ENCODE measurements around the gene SNAPC3.

Gene SNAPC3

GRCh38 chr9:15444141-15444540, 21.5 kb downstream of the SNAPC3 start:
- Mint-ChIP-seq H3K27ac (no peak overlapping the region), H3K9me3 (no peaks in the 10 kb centered on the region), H3K4me1 (no peaks in the 10 kb centered on the region), H3K27me3 (no peaks in the 10 kb centered on the region), H3K4me3 (no peak overlapping the region)
- ATAC-seq (no peak), DNase-seq (no peak)

GRCh38 chr9:15453956-15454355, 31.3 kb downstream of the SNAPC3 start:
- no peak for DNase-seq
- Mint-ChIP-seq H3K4me1 (no peaks in the 10 kb centered on the region), H3K4me3 (no peak overlapping the region), H3K9me3 (no peaks in the 10 kb centered on the region), H3K27ac (peak overlapping the region in 1 of 2 donors; percentile 77), H3K27me3 (no peaks in the 10 kb centered on the region)
- no peak for ATAC-seq

GRCh38 chr9:15461056-15461455, 38.4 kb downstream of the SNAPC3 start:
- H3K4me1 Mint-ChIP-seq: no peaks in the 10 kb centered on the region
- peak overlapping the region in 1 of 2 donors; percentile 46 for H3K27ac Mint-ChIP-seq
- no peak for ATAC-seq
- no peak for DNase-seq
- H3K27me3 Mint-ChIP-seq: no peaks in the 10 kb centered on the region
- no peaks in the 10 kb centered on the region for H3K9me3 Mint-ChIP-seq
- no peak overlapping the region for H3K4me3 Mint-ChIP-seq

GRCh38 chr9:15461601-15462000, 38.9 kb downstream of the SNAPC3 start:
- no peak for DNase-seq
- Mint-ChIP-seq H3K27me3 (no peaks in the 10 kb centered on the region), H3K27ac (no peak overlapping the region), H3K4me1 (no peaks in the 10 kb centered on the region), H3K9me3 (no peaks in the 10 kb centered on the region), H3K4me3 (no peak overlapping the region)
- ATAC-seq: no peak

GRCh38 chr9:15468145-15468544, 45.5 kb downstream of the SNAPC3 start:
- ATAC-seq (no peak), DNase-seq (no peak)
- Mint-ChIP-seq H3K4me1 (peaks cover 5% of the 10 kb centered on the region), H3K9me3 (no peaks in the 10 kb centered on the region), H3K4me3 (no peak overlapping the region), H3K27me3 (no peaks in the 10 kb centered on the region), H3K27ac (no peak overlapping the region)

- Mint-ChIP-seq H3K27ac (no peak overlapping the region), H3K9me3 (no peaks in the 10 kb centered on the region), H3K4me3 (no peak overlapping the region), H3K4me1 (peaks cover 5% of the 10 kb centered on the region), H3K27me3 (no peaks in the 10 kb centered on the region)
- no peak for ATAC-seq
- DNase-seq: no peak
These were observed 46.7 kb downstream of the SNAPC3 start for GRCh38 chr9:15469406-15469805.

- no peak for DNase-seq
These were observed 47.2 kb downstream of the SNAPC3 start for GRCh38 chr9:15469862-15470261.

GRCh38 chr9:15475923-15476536, 53.4 kb downstream of the SNAPC3 start:
- no peak overlapping the region for H3K27ac Mint-ChIP-seq
- H3K4me3 Mint-ChIP-seq: no peak overlapping the region
- peaks cover 16% of the 10 kb centered on the region for H3K4me1 Mint-ChIP-seq
- H3K27me3 Mint-ChIP-seq: no peaks in the 10 kb centered on the region
- no peak for ATAC-seq
- no peak for DNase-seq
- H3K9me3 Mint-ChIP-seq: no peaks in the 10 kb centered on the region

More at GRCh38 chr9:15469862-15470261, 47.2 kb downstream of the SNAPC3 start:
- no peak overlapping the region for H3K4me3 Mint-ChIP-seq
- peak overlapping the region in 1 of 2 donors; percentile 61 for H3K27ac Mint-ChIP-seq
- peaks cover 5% of the 10 kb centered on the region for H3K4me1 Mint-ChIP-seq
- H3K27me3 Mint-ChIP-seq: no peaks in the 10 kb centered on the region
- H3K9me3 Mint-ChIP-seq: no peaks in the 10 kb centered on the region
- no peak for ATAC-seq

- DNase-seq: no peak
- Mint-ChIP-seq H3K27ac (no peak overlapping the region), H3K4me3 (no peak overlapping the region), H3K27me3 (no peaks in the 10 kb centered on the region), H3K9me3 (no peaks in the 10 kb centered on the region), H3K4me1 (peaks cover 25% of the 10 kb centered on the region)
- ATAC-seq: no peak
These were observed 57.4 kb downstream of the SNAPC3 start for GRCh38 chr9:15480028-15480427.

GRCh38 chr9:15482146-15482545, 59.5 kb downstream of the SNAPC3 start:
- Mint-ChIP-seq H3K4me1 (peaks cover 35% of the 10 kb centered on the region), H3K27ac (no peak overlapping the region), H3K27me3 (no peaks in the 10 kb centered on the region), H3K9me3 (no peaks in the 10 kb centered on the region), H3K4me3 (no peak overlapping the region)
- no peak for DNase-seq
- ATAC-seq: no peak

- no peaks in the 10 kb centered on the region for H3K27me3 Mint-ChIP-seq
- H3K4me3 Mint-ChIP-seq: no peak overlapping the region
- ATAC-seq (peak; percentile 72), DNase-seq (no peak)
- H3K27ac Mint-ChIP-seq: no peak overlapping the region
- H3K9me3 Mint-ChIP-seq: no peaks in the 10 kb centered on the region
- peaks cover 39% of the 10 kb centered on the region for H3K4me1 Mint-ChIP-seq
These were observed 62.1 kb downstream of the SNAPC3 start for GRCh38 chr9:15484802-15485201.

- no peak overlapping the region for H3K4me3 Mint-ChIP-seq
- H3K9me3 Mint-ChIP-seq: no peaks in the 10 kb centered on the region
- H3K27ac Mint-ChIP-seq: peak overlapping the region; percentile 42 to 44
- H3K27me3 Mint-ChIP-seq: no peaks in the 10 kb centered on the region
- H3K4me1 Mint-ChIP-seq: peaks cover 34% of the 10 kb centered on the region
- ATAC-seq: no peak
- DNase-seq: no peak
These were observed 63.4 kb downstream of the SNAPC3 start for GRCh38 chr9:15485836-15486666.

- Mint-ChIP-seq H3K4me1 (peaks cover 46% of the 10 kb centered on the region), H3K27ac (no peak overlapping the region), H3K27me3 (no peaks in the 10 kb centered on the region), H3K9me3 (peaks cover 8 to 10% of the 10 kb centered on the region in 2 donors), H3K4me3 (no peak overlapping the region)
- no peak for ATAC-seq
- no peak for DNase-seq
These were observed 69.3 kb downstream of the SNAPC3 start for GRCh38 chr9:15491950-15492349.

- no peak for ATAC-seq
- Mint-ChIP-seq H3K27me3 (no peaks in the 10 kb centered on the region), H3K9me3 (peaks cover 8 to 10% of the 10 kb centered on the region in 2 donors), H3K4me3 (no peak overlapping the region), H3K27ac (no peak overlapping the region), H3K4me1 (peaks cover 39% of the 10 kb centered on the region)
- DNase-seq: no peak
These were observed 69.9 kb downstream of the SNAPC3 start for GRCh38 chr9:15492485-15493150.

- H3K27ac Mint-ChIP-seq: no peak overlapping the region
- H3K9me3 Mint-ChIP-seq: peaks cover 2 to 3% of the 10 kb centered on the region in 2 donors
- peaks cover 62% of the 10 kb centered on the region for H3K4me1 Mint-ChIP-seq
- no peaks in the 10 kb centered on the region for H3K27me3 Mint-ChIP-seq
- H3K4me3 Mint-ChIP-seq: no peak overlapping the region
- DNase-seq (no peak), ATAC-seq (no peak)
These were observed 75.7 kb downstream of the SNAPC3 start for GRCh38 chr9:15498246-15498995.

Measured in stimulated activated naive CD8-positive, alpha-beta T cell treated with anti-CD3 and anti-CD28 coated beads, Interleukin-15, amount 100 ng/mL, for 72 hours (primary cell).